Progenitor cell of endocrine pancreas (in vitro differentiated cells): Measurements from ENCODE around the gene CDC42EP5. TPM values are rescaled to one million over a fixed set of nuclear protein-coding genes. Genes with fewer than 3 reads are reported as not detected.

Experiments used
- DNase-seq: peaks from one replicate; pipeline ENCODE4 v3.0.0; 2021; ENCODE audit warnings: low spot score; ENCODE audit not compliant: unreplicated experiment
- H3K27ac Mint-ChIP-seq: 2 replicates; pipeline ENCODE4 v1.8.0; 2021; ENCODE audit warnings: mild to moderate bottlenecking, moderate library complexity, mixed read lengths
- H3K27me3 Mint-ChIP-seq: 2 replicates; pipeline ENCODE4 v1.8.0; 2021; ENCODE audit warnings: mixed read lengths
- H3K36me3 Mint-ChIP-seq: 2 replicates; pipeline ENCODE4 v1.8.0; 2022; ENCODE audit warnings: mixed read lengths; ENCODE audit not compliant: insufficient read depth
- H3K4me1 Mint-ChIP-seq: 2 replicates; pipeline ENCODE4 v1.8.0; 2021; ENCODE audit warnings: low read depth, mixed read lengths
- H3K4me3 Mint-ChIP-seq: 2 replicates; pipeline ENCODE4 v1.8.0; 2021; ENCODE audit warnings: low read depth, mild to moderate bottlenecking, moderate library complexity, mixed read lengths
- H3K9me3 Mint-ChIP-seq: 2 replicates; pipeline ENCODE4 v1.8.0; 2021; ENCODE audit warnings: low read depth, mixed read lengths
- total RNA-seq: library from RNA; stranded (reverse); gene quantifications from 2 replicates; pipeline ENCODE4 v1.2.1, GENCODE V29; 2021
- TF ChIP-seq, protein P1 (sequence below): fragments of 200-600 bp; sonication (generic); IDR thresholded peaks from one replicate; pipeline ENCODE4 v1.5.0; 2021; ENCODE audit warnings: antibody characterized with exemption, mild to moderate bottlenecking; ENCODE audit not compliant: unreplicated experiment

Gene CDC42EP5
- total RNA-seq, 1 donor from 2014 or later: 2.1 TPM

DNA sequence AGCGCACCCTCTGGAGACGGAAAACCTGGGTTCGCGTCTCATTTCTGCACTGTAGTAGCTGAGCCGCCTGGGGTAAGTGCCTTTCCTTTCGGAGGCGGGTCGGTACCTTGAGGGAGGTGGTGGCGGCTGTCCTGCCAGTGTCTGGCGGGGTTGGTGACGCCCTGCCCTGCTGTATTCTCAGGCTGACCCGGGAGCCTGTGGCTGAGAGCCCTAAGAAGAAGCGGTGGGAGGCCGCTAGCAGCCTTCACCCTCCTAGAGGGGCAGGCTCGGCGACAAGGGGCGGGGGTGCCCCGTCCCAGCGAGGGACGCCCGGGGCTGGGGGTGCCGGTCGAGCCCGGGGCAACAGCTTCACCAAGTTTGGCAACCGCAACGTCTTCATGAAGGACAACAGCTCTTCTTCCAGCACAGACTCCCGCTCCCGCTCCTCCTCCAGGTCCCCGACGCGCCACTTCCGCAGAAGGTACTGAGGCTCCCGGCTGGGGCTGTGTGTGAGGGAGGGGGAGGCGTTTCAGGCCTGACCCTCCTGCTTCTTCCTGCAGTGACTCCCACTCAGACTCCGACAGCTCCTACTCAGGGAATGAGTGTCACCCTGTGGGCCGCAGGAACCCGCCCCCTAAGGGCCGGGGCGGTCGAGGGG lies 17.2 kb downstream of the CDC42EP5 start:
- TF ChIP-seq, protein P1, sequence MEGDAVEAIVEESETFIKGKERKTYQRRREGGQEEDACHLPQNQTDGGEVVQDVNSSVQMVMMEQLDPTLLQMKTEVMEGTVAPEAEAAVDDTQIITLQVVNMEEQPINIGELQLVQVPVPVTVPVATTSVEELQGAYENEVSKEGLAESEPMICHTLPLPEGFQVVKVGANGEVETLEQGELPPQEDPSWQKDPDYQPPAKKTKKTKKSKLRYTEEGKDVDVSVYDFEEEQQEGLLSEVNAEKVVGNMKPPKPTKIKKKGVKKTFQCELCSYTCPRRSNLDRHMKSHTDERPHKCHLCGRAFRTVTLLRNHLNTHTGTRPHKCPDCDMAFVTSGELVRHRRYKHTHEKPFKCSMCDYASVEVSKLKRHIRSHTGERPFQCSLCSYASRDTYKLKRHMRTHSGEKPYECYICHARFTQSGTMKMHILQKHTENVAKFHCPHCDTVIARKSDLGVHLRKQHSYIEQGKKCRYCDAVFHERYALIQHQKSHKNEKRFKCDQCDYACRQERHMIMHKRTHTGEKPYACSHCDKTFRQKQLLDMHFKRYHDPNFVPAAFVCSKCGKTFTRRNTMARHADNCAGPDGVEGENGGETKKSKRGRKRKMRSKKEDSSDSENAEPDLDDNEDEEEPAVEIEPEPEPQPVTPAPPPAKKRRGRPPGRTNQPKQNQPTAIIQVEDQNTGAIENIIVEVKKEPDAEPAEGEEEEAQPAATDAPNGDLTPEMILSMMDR: no peak
- H3K4me1 Mint-ChIP-seq: peaks cover under 1% of the 10 kb centered on the region
- no peak for DNase-seq
- no peaks in the 10 kb centered on the region for H3K9me3 Mint-ChIP-seq
- H3K4me3 Mint-ChIP-seq: no peak overlapping the region
- H3K27ac Mint-ChIP-seq: no peak overlapping the region
- no peaks in the 10 kb centered on the region for H3K27me3 Mint-ChIP-seq
- peaks cover 19% of the 10 kb centered on the region for H3K36me3 Mint-ChIP-seq

DNA sequence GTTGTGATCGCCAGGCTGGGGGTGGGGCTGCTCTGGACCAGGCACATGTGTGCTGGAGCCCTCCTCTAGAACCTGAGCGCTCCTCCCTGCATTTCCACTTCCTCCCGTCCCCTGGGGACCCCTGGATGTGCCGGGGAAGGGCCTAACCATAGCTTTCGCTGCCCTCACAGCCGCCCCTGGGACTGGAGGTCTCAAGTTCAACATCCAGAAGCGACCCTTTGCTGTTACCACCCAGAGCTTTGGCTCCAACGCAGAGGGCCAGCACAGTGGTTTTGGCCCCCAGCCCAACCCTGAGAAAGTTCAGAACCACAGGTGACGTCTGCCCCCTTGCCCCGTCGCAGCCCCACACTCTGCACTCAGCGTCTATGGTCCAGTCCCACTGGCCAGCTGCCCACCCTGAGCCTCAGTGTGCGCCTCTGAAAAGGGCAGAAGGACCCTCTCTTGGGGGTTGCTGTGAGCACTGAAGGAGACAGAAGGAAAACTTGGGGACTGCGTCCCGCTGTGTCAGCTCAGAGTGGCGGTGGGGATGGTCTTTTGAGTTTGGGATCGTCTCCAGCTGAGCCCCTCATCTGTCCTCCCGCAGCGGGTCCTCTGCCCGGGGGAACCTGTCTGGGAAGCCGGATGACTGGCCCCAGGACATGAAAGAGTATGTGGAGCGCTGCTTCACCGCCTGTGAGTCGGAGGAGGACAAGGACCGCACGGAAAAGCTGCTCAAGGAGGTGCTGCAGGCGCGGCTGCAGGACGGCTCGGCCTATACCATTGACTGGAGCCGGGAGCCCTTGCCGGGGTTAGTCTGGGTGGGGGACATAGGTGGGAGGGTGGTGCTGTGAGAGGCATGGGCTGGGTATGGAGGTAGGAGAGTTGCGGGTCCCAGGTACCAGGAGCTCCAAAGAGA lies 18.1 kb downstream of the CDC42EP5 start:
- DNase-seq: no peak
- Mint-ChIP-seq H3K27ac (no peak overlapping the region), H3K9me3 (no peaks in the 10 kb centered on the region), H3K4me1 (peaks cover 7% of the 10 kb centered on the region), H3K4me3 (no peak overlapping the region), H3K36me3 (peaks cover 19% of the 10 kb centered on the region), H3K27me3 (no peaks in the 10 kb centered on the region)
- TF ChIP-seq, protein P1: no peak

DNA sequence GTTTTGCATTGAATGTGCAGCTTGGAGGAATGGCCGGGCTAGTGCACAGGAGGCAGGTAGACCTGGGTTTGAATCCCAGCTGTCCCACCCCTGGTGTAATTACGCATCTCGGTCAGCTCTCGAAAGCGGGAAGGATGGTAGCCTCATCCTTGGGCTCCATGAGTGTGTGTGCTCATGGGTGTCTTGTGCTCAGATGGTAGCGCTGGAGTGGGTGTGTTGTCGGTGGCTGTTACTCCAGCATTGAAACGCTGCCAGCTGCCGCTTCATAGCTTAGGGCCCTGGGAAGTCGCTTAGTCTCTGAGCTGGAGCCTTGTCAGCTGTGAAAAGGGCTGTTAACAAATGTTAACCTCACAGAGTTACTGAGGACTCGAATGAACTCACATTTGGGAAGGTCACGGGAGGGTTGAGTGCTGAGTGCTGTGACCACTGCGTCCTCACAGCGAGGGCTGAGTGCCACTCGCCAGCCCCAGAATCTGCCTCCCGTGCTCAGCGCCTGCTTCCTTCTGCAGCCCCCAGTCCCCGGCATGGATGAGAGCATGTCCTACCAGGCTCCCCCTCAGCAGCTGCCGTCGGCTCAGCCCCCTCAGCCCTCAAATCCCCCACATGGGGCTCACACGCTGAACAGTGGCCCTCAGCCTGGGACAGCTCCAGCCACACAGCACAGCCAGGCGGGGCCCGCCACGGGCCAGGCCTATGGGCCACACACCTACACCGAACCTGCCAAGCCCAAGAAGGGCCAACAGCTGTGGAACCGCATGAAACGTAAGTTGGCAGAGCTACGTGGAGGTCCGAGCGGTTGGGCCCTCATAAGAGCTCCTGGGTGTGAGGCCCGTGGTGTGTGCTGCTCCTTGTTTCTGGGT lies 18.9 kb downstream of the CDC42EP5 start:
- Mint-ChIP-seq H3K4me3 (no peak overlapping the region), H3K27me3 (no peaks in the 10 kb centered on the region), H3K36me3 (peaks cover 15% of the 10 kb centered on the region), H3K27ac (no peak overlapping the region), H3K4me1 (peaks cover 11% of the 10 kb centered on the region), H3K9me3 (no peaks in the 10 kb centered on the region)
- DNase-seq: no peak
- TF ChIP-seq, protein P1: no peak

DNA sequence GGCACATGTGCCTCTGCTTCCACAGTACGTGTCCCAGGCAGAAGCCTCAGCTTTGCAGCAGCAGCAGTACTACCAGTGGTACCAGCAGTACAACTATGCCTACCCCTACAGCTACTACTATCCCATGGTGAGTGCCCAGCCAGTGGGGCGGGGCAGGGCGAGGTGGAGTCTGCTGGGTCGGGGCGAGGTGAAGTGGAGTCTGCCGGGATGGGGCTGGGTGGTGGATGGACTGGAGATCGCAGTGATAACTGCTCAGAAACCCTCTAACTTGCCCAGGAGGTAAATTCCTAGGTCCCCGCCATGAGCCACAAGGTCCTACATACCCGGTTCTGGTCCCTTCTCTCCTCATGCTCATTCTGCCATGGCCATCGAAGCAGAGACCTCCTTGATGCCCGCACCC lies 20.5 kb downstream of the CDC42EP5 start:
- TF ChIP-seq, protein P1: no peak
- Mint-ChIP-seq H3K4me1 (peaks cover 16% of the 10 kb centered on the region), H3K36me3 (peaks cover 6% of the 10 kb centered on the region), H3K27ac (no peak overlapping the region), H3K9me3 (no peaks in the 10 kb centered on the region), H3K4me3 (no peak overlapping the region), H3K27me3 (no peaks in the 10 kb centered on the region)
- DNase-seq: no peak

DNA sequence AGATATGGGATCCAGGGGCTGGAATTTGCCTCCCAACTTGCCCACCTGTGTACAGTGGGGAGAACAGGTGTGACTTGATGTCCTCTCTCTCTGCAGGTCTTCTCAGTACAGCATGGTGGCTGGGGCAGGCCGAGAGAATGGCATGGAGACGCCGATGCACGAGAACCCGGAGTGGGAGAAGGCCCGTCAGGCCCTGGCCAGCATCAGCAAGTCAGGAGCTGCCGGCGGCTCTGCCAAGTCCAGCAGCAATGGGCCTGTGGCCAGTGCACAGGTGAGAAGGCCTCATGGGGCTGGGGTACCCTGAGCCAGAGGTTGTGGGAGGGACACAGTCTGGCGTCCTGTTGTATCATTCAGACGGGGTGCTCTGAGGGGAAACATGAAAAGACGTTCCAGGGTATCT lies 21.1 kb downstream of the CDC42EP5 start:
- TF ChIP-seq, protein P1: no peak
- no peaks in the 10 kb centered on the region for H3K27me3 Mint-ChIP-seq
- H3K9me3 Mint-ChIP-seq: no peaks in the 10 kb centered on the region
- peaks cover 22% of the 10 kb centered on the region for H3K4me1 Mint-ChIP-seq
- peaks cover 6% of the 10 kb centered on the region for H3K36me3 Mint-ChIP-seq
- DNase-seq: no peak
- no peak overlapping the region for H3K27ac Mint-ChIP-seq
- no peak overlapping the region for H3K4me3 Mint-ChIP-seq
